Upper lobe of left lung (tissue), 4 donors: ENCODE measurements around the gene ATG7.

Experiments
- EP300 ChIP-seq, 4 donors: sonication (generic); formaldehyde crosslinking; IDR thresholded peaks; one replicate each; pipeline ENCODE4 v1.5.1; 2017; ENCODE audit warnings: antibody characterized with exemption in 4 of 4, control low read depth in 2 of 4
- POLR2A ChIP-seq, 4 donors: fragments of 450-650 bp; IDR thresholded peaks; one replicate each; pipeline ENCODE4 v1.5.1; 2016 to 2017; ENCODE audit warnings: antibody characterized with exemption in 4 of 4, mild to moderate bottlenecking in 2 of 4
- TF ChIP-seq, protein P1 (sequence below), 6 experiments: fragments of 450-650 bp in 4 of 6; fragments of 200-600 bp in 2 of 6; sonication (generic) in 2 of 6; IDR thresholded peaks; one replicate each; pipeline ENCODE4 v1.5.1; 2016 to 2019; ENCODE audit warnings: antibody characterized with exemption in 6 of 6

GRCh38 chr3:11381141-11381540 lies 108.9 kb downstream of the ATG7 start:
- TF ChIP-seq POLR2A (IDR thresholded peaks at IDR 0.05) (no peak), EP300 (IDR thresholded peaks at IDR 0.05) (no peak)
- TF ChIP-seq, protein P1, sequence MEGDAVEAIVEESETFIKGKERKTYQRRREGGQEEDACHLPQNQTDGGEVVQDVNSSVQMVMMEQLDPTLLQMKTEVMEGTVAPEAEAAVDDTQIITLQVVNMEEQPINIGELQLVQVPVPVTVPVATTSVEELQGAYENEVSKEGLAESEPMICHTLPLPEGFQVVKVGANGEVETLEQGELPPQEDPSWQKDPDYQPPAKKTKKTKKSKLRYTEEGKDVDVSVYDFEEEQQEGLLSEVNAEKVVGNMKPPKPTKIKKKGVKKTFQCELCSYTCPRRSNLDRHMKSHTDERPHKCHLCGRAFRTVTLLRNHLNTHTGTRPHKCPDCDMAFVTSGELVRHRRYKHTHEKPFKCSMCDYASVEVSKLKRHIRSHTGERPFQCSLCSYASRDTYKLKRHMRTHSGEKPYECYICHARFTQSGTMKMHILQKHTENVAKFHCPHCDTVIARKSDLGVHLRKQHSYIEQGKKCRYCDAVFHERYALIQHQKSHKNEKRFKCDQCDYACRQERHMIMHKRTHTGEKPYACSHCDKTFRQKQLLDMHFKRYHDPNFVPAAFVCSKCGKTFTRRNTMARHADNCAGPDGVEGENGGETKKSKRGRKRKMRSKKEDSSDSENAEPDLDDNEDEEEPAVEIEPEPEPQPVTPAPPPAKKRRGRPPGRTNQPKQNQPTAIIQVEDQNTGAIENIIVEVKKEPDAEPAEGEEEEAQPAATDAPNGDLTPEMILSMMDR (IDR thresholded peaks at IDR 0.05), result no peak
